Ovary (tissue), 3 donors: ENCODE measurements around the gene TET3.

Experiments
- CTCF ChIP-seq, 3 donors: fragments of 450-650 bp in 2 of 3; fragments of 200-600 bp in 1 of 3; IDR thresholded peaks; one replicate each; pipeline versions ENCODE4 v1.5.1 to v1.8.0; 2016 to 2022; ENCODE audit warnings: antibody characterized with exemption in 3 of 3, mild to moderate bottlenecking in 1 of 3
- POLR2A ChIP-seq: fragments of 450-650 bp; IDR thresholded peaks from one replicate; pipeline ENCODE4 v1.6.1; 2017; ENCODE audit warnings: antibody characterized with exemption, mild to moderate bottlenecking, moderate library complexity
- donor health status: DM: no; HTN: no; CAD: no.

DNA sequence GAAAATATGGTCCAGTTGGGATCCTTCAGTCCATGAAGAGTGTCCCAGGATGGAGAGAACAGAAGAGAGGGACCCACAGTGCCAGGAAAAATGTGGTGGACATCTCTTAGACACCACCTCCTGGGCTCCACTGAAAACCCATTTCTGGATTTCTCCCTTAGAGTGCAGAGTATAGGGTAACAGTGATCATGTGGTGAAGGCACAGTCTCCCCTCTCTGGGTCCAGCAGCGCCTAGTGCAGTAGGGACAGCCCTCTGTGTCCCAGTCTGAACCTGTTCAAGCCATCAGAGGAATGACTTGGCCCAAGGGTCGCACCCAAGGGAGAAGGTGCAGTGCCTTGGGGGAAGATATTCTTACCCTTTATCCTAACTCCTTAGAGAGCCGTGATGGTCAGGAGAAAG lies 30.1 kb downstream of the TET3 start:
- TF ChIP-seq CTCF (IDR thresholded peaks at IDR 0.05) (no peak), POLR2A (no peak)
